ENCODE results near the gene PPM1B.
"Not testable (repeated sequence)": the region's sequence is repeated elsewhere in the genome, so short reads cannot be mapped to it uniquely, and the experiment has no call there.

The PPM1B gene

DNA sequence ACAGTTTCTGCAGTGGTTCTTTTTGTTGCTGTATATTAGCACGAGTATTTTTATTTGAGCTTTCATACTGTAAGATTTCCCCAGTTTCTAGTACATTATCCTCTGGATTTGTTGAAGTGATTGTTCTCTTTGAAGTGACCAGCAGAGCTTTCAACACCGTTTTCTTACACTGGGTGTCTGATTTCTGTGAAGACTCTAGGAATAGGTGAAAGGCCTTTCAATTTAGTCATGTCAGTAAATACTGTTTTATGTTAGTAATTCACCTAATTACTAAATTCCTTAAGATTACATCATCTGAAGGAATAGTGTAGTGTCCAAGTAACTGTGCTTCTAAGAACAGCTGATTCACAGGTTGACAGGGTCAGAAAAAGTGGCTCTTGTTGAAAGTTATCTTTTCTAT lies 2.3 kb downstream of the PPM1B start:
- ChIA-PET CTCF (interaction anchor here (1.1 kb wide), 1 partner anchor 121 kb away, joined by 5 read pairs; no protein-coding TSS in a partner anchor), POLR2A (no interaction called here)
- DNase-seq (ENCODE audit: extremely low spot score): no peak
- TF ChIP-seq NFRKB (IDR thresholded peaks at IDR 0.05) (no peak), SP1 (IDR thresholded peaks at IDR 0.05) (no peak), FOXK2 (IDR thresholded peaks at IDR 0.05) (no peak), CTBP1 (IDR thresholded peaks at IDR 0.05; ENCODE audit: borderline replicate concordance) (no peak), ARNT (IDR thresholded peaks at IDR 0.05) (no peak), ELF4 (IDR thresholded peaks at IDR 0.05) (no peak), SUZ12 (IDR thresholded peaks at IDR 0.05) (no peak), BHLHE40 (IDR thresholded peaks at IDR 0.05; ENCODE audit: borderline replicate concordance) (no peak), LEF1 (IDR thresholded peaks at IDR 0.05; ENCODE audit: borderline replicate concordance) (no peak), FOXM1 (IDR thresholded peaks at IDR 0.05; ENCODE audit: borderline replicate concordance) (no peak), FOXA1 (IDR thresholded peaks at IDR 0.05) (no peak), ZNF384 (IDR thresholded peaks at IDR 0.05) (no peak), L3MBTL2 (conservative IDR thresholded peaks at IDR 0.05) (no peak)
- TF ChIP-seq, protein P1, sequence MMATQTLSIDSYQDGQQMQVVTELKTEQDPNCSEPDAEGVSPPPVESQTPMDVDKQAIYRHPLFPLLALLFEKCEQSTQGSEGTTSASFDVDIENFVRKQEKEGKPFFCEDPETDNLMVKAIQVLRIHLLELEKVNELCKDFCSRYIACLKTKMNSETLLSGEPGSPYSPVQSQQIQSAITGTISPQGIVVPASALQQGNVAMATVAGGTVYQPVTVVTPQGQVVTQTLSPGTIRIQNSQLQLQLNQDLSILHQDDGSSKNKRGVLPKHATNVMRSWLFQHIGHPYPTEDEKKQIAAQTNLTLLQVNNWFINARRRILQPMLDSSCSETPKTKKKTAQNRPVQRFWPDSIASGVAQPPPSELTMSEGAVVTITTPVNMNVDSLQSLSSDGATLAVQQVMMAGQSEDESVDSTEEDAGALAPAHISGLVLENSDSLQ (IDR thresholded peaks at IDR 0.05): no peak

DNA sequence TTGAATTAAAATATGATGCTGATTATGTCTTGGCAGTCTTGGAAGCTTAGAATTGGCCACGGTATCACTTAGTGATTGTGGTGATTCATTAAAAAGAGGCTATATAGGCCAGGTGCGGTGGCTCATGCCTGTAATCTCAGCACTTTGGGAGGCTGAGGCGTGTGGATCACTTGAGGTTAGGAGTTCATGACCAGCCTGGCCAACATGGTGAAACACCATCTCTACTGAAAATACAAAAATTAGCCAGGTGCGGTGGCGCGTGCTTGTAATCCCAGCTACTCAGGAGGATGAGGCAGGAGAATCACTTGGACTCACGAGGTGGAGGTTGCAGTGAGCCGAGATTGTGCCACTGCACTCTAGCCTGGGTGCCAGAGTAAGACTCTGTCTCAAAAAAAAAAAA lies 2.8 kb downstream of the PPM1B start:
- DNase-seq (ENCODE audit: extremely low spot score); POLR2A ChIA-PET: not testable (repeated sequence)
- CTCF ChIA-PET: interaction anchor here (1.1 kb wide), 1 partner anchor 121 kb away, joined by 5 read pairs; no protein-coding TSS in a partner anchor

- CTCF ChIA-PET: interaction anchor here (0.6 kb wide), 1 partner anchor 18 kb away, joined by 3 read pairs; no protein-coding TSS in a partner anchor
- TF ChIP-seq, protein P1 (IDR thresholded peaks at IDR 0.05): no peak
- TF ChIP-seq ELF4 (IDR thresholded peaks at IDR 0.05): no peak
- TF ChIP-seq NFRKB (IDR thresholded peaks at IDR 0.05): no peak
- no peak for TF ChIP-seq FOXA1 (IDR thresholded peaks at IDR 0.05)
- no peak for TF ChIP-seq TARDBP (IDR thresholded peaks at IDR 0.05)
- no peak for TF ChIP-seq ARNT (IDR thresholded peaks at IDR 0.05)
- TF ChIP-seq HDGF (IDR thresholded peaks at IDR 0.05; ENCODE audit: borderline replicate concordance): no peak
- TF ChIP-seq SP1 (IDR thresholded peaks at IDR 0.05): no peak
- TF ChIP-seq BHLHE40 (IDR thresholded peaks at IDR 0.05; ENCODE audit: borderline replicate concordance): no peak
- no peak for TF ChIP-seq SUZ12 (IDR thresholded peaks at IDR 0.05)
- TF ChIP-seq FOXM1 (IDR thresholded peaks at IDR 0.05; ENCODE audit: borderline replicate concordance): no peak
- TF ChIP-seq FOXK2 (IDR thresholded peaks at IDR 0.05): no peak
- TF ChIP-seq CTBP1 (IDR thresholded peaks at IDR 0.05; ENCODE audit: borderline replicate concordance): no peak
- no peak for TF ChIP-seq ZNF384 (IDR thresholded peaks at IDR 0.05)
- no peak for TF ChIP-seq LEF1 (IDR thresholded peaks at IDR 0.05; ENCODE audit: borderline replicate concordance)
- no peak for DNase-seq (ENCODE audit: extremely low spot score)
- POLR2A ChIA-PET: no interaction called here
Measured at GRCh38 chr2:44172576-44172975, 3.9 kb downstream of the PPM1B start.

GRCh38 chr2:44178950-44179349 lies 10.3 kb downstream of the PPM1B start:
- TF ChIP-seq BHLHE40 (IDR thresholded peaks at IDR 0.05; ENCODE audit: borderline replicate concordance) (no peak), FOXK2 (IDR thresholded peaks at IDR 0.05) (no peak), ELF4 (IDR thresholded peaks at IDR 0.05) (no peak), ZNF384 (IDR thresholded peaks at IDR 0.05) (no peak), ARNT (IDR thresholded peaks at IDR 0.05) (no peak), HDGF (IDR thresholded peaks at IDR 0.05; ENCODE audit: borderline replicate concordance) (no peak)
- POLR2A ChIA-PET: no interaction called here
- DNase-seq (ENCODE audit: extremely low spot score): no peak
- CTCF ChIA-PET: interaction anchor here (0.6 kb wide), 1 partner anchor 59 kb away, joined by 3 read pairs; no protein-coding TSS in a partner anchor

DNA sequence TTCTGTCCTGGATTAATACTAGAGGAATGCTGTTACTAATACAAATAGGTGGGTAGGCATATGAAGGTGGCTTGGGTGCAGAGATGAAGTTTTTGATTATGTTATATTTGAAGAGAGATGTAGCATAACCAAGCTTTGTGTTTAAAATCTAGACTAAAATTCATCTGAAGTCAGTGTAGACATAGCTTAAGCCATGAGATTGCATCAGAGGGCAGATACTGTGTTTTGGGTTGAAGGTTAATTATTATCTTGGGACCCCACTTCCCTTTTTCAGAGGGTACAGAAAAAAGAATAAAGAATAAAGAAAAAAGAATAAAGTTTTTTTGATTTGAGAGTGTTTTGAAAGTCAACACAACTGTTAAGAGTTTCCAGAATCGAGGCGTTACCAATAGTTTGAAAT lies 13.0 kb downstream of the PPM1B start:
- TF ChIP-seq FOXK2 (IDR thresholded peaks at IDR 0.05): no peak
- TF ChIP-seq NFRKB (IDR thresholded peaks at IDR 0.05): no peak
- no peak for DNase-seq (ENCODE audit: extremely low spot score)
- ChIA-PET CTCF (no interaction called here), POLR2A (no interaction called here)

GRCh38 chr2:44184106-44184505 lies 15.4 kb downstream of the PPM1B start:
- no peak for DNase-seq (ENCODE audit: extremely low spot score)
- POLR2A ChIA-PET: no interaction called here
- CTCF ChIA-PET: no interaction called here
- TF ChIP-seq SP1 (IDR thresholded peaks at IDR 0.05) (no peak), BHLHE40 (IDR thresholded peaks at IDR 0.05; ENCODE audit: borderline replicate concordance) (no peak), NFRKB (IDR thresholded peaks at IDR 0.05) (no peak), FOXA1 (IDR thresholded peaks at IDR 0.05) (no peak), HDGF (IDR thresholded peaks at IDR 0.05; ENCODE audit: borderline replicate concordance) (no peak), LEF1 (IDR thresholded peaks at IDR 0.05; ENCODE audit: borderline replicate concordance) (no peak), FOXM1 (IDR thresholded peaks at IDR 0.05; ENCODE audit: borderline replicate concordance) (no peak), L3MBTL2 (conservative IDR thresholded peaks at IDR 0.05) (no peak), ZNF384 (IDR thresholded peaks at IDR 0.05) (no peak), ARNT (IDR thresholded peaks at IDR 0.05) (no peak), CTBP1 (IDR thresholded peaks at IDR 0.05; ENCODE audit: borderline replicate concordance) (no peak), SUZ12 (IDR thresholded peaks at IDR 0.05) (no peak), ELF4 (IDR thresholded peaks at IDR 0.05) (no peak), FOXK2 (IDR thresholded peaks at IDR 0.05) (no peak), TARDBP (IDR thresholded peaks at IDR 0.05) (no peak)
- TF ChIP-seq, protein P1 (IDR thresholded peaks at IDR 0.05): no peak

DNA sequence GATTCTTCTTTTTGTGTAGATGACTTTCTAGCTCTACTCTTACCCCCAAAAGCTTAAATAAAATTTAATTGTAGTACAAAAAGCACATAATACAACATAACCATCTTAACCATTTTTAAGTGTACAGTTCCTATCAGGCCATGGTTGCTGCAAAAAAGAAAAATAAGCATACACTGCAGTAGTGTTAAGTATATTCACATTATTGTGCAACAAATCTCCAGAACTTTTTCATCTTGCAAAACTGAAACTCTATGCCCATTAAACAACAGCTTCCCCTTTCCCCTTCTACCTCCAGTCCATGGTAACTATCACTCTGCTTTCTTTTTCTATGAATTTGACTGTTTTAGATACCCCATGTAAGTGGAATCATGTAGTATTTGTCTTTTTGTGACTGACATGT lies 18.1 kb downstream of the PPM1B start:
- CTCF ChIA-PET: interaction anchor here (0.7 kb wide), 1 partner anchor 30 kb away, joined by 3 read pairs; no protein-coding TSS in a partner anchor
- no peak for DNase-seq (ENCODE audit: extremely low spot score)
- TF ChIP-seq TARDBP (IDR thresholded peaks at IDR 0.05) (no peak), FOXM1 (IDR thresholded peaks at IDR 0.05; ENCODE audit: borderline replicate concordance) (no peak), FOXA1 (IDR thresholded peaks at IDR 0.05) (no peak), NFRKB (IDR thresholded peaks at IDR 0.05) (no peak), FOXK2 (IDR thresholded peaks at IDR 0.05) (no peak), BHLHE40 (IDR thresholded peaks at IDR 0.05; ENCODE audit: borderline replicate concordance) (no peak), SUZ12 (IDR thresholded peaks at IDR 0.05) (no peak), SP1 (IDR thresholded peaks at IDR 0.05) (no peak), CTBP1 (IDR thresholded peaks at IDR 0.05; ENCODE audit: borderline replicate concordance) (no peak), LEF1 (IDR thresholded peaks at IDR 0.05; ENCODE audit: borderline replicate concordance) (no peak), ELF4 (IDR thresholded peaks at IDR 0.05) (no peak), ARNT (IDR thresholded peaks at IDR 0.05) (no peak), L3MBTL2 (conservative IDR thresholded peaks at IDR 0.05) (no peak)
- TF ChIP-seq, protein P1 (IDR thresholded peaks at IDR 0.05): no peak
- POLR2A ChIA-PET: no interaction called here
